Glutamatergic neuron (in vitro differentiated cells): Measurements from ENCODE around the gene ERRFI1. TPM values are rescaled to one million over a fixed set of nuclear protein-coding genes. Genes with fewer than 3 reads are reported as not detected.
"Not testable (repeated sequence)": the region's sequence is repeated elsewhere in the genome, so short reads cannot be mapped to it uniquely, and the experiment has no call there.

Experiments used
- DNase-seq: peaks from one replicate; pipeline ENCODE4 v3.0.0; 2022
- H3K27ac Mint-ChIP-seq: one replicate; pipeline ENCODE4 v1.8.0; 2020; ENCODE audit warnings: mild to moderate bottlenecking, mixed read lengths, inconsistent platforms; ENCODE audit not compliant: unreplicated experiment
- H3K27me3 Mint-ChIP-seq: one replicate; pipeline ENCODE4 v1.8.0; 2020; ENCODE audit warnings: mild to moderate bottlenecking, moderate library complexity, mixed read lengths, inconsistent platforms; ENCODE audit not compliant: unreplicated experiment
- H3K36me3 Mint-ChIP-seq: one replicate; pipeline ENCODE4 v1.8.0; 2020; ENCODE audit warnings: mild to moderate bottlenecking, mixed read lengths, inconsistent platforms; ENCODE audit not compliant: unreplicated experiment
- H3K4me1 Mint-ChIP-seq: one replicate; pipeline ENCODE4 v1.8.0; 2020; ENCODE audit warnings: mild to moderate bottlenecking, low read depth, mixed read lengths, inconsistent platforms; ENCODE audit not compliant: unreplicated experiment
- H3K4me3 Mint-ChIP-seq: one replicate; pipeline ENCODE4 v1.8.0; 2020; ENCODE audit warnings: mild to moderate bottlenecking, mixed read lengths, inconsistent platforms; ENCODE audit not compliant: unreplicated experiment
- H3K9me3 Mint-ChIP-seq: one replicate; pipeline ENCODE4 v1.8.0; 2020; ENCODE audit warnings: mild to moderate bottlenecking, moderate library complexity, mixed read lengths, inconsistent platforms; ENCODE audit not compliant: unreplicated experiment
- long read RNA-seq: library from polyadenylated mRNA; unstranded; transcript quantifications from one replicate; pipeline ENCODE4 v2.0.0, GENCODE V29; 2020; ENCODE audit not compliant: unreplicated experiment
- total RNA-seq: library from RNA; stranded (reverse); fragmentation: NEBNext Ultra II Directional; extraction: Animal tissue kit (Norgen Biotek cat#: 25700); gene quantifications from one replicate; pipeline ENCODE4 v1.2.1, GENCODE V29; 2021; ENCODE audit not compliant: unreplicated experiment
- TF ChIP-seq, protein P1 (sequence below): fragments of 200-600 bp; sonication (generic); IDR thresholded peaks from one replicate; pipeline ENCODE4 v1.5.0; 2021; ENCODE audit not compliant: partially characterized antibody, unreplicated experiment

Gene ERRFI1, protein sequence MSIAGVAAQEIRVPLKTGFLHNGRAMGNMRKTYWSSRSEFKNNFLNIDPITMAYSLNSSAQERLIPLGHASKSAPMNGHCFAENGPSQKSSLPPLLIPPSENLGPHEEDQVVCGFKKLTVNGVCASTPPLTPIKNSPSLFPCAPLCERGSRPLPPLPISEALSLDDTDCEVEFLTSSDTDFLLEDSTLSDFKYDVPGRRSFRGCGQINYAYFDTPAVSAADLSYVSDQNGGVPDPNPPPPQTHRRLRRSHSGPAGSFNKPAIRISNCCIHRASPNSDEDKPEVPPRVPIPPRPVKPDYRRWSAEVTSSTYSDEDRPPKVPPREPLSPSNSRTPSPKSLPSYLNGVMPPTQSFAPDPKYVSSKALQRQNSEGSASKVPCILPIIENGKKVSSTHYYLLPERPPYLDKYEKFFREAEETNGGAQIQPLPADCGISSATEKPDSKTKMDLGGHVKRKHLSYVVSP
- total RNA-seq = 11.8 TPM
- long read RNA-seq, partial matches to known transcripts = 0 of 1 reads
- long read RNA-seq, other reads (novel, unspliced or antisense) = 0 of 1 reads

DNA sequence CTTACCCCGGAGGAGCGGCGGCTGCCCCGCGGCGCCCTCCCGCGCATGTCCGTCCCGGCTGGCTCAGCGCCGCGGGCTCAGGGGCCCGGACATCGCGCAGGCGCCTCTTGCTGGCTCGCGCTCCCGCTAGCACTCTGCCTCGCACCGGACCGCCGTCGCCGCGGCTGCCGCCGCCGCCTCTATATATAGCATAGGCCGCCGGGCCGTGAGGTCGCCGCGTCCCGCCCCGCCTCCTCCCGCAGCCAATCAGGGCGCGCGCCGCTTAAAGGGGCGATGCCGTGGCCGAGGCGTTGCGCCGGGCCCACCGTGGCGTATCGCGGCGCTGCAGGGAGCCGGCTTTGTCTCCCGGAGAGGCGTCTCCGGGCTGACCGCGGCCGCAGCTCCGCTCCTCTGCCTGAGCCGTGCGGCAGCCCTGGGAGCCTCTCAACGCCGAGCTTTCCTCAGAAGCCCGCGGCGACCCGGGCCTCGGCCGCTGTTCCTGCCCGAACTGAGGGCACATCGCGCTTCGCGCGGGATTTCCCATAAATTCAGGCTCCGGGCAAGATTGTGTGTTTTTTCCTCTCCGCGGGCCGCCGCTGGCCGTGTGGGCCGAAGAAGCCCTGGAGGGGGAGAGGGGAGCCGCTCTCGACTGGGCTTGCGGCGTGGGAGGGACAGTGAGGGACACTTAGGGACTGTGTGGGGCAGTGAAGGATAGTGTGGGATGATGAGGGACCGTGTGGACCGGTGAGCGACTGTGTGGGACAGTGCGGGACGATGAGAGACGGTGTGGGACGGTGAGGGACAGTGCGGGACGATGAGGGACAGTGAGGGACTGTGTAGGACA is at the start of gene ERRFI1:
TSS of gene ERRFI1 (minus strand) at position 157 of the 823 bp plus-strand sequence. CDS start 10,690 bp downstream, outside the sequence.
- H3K27me3 Mint-ChIP-seq = peaks cover 8% of the 10 kb centered on the region
- peaks cover 11% of the 10 kb centered on the region for H3K4me1 Mint-ChIP-seq
- peak; percentile 97 for DNase-seq
- TF ChIP-seq, protein P1, sequence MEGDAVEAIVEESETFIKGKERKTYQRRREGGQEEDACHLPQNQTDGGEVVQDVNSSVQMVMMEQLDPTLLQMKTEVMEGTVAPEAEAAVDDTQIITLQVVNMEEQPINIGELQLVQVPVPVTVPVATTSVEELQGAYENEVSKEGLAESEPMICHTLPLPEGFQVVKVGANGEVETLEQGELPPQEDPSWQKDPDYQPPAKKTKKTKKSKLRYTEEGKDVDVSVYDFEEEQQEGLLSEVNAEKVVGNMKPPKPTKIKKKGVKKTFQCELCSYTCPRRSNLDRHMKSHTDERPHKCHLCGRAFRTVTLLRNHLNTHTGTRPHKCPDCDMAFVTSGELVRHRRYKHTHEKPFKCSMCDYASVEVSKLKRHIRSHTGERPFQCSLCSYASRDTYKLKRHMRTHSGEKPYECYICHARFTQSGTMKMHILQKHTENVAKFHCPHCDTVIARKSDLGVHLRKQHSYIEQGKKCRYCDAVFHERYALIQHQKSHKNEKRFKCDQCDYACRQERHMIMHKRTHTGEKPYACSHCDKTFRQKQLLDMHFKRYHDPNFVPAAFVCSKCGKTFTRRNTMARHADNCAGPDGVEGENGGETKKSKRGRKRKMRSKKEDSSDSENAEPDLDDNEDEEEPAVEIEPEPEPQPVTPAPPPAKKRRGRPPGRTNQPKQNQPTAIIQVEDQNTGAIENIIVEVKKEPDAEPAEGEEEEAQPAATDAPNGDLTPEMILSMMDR = no peak
- H3K9me3 Mint-ChIP-seq = peaks cover 6% of the 10 kb centered on the region
- peak within 1 kb of the TSS; percentile 94 for H3K4me3 Mint-ChIP-seq
- no peaks in the 10 kb centered on the region for H3K36me3 Mint-ChIP-seq
- peak within 1 kb of the TSS; percentile 95 for H3K27ac Mint-ChIP-seq

DNA sequence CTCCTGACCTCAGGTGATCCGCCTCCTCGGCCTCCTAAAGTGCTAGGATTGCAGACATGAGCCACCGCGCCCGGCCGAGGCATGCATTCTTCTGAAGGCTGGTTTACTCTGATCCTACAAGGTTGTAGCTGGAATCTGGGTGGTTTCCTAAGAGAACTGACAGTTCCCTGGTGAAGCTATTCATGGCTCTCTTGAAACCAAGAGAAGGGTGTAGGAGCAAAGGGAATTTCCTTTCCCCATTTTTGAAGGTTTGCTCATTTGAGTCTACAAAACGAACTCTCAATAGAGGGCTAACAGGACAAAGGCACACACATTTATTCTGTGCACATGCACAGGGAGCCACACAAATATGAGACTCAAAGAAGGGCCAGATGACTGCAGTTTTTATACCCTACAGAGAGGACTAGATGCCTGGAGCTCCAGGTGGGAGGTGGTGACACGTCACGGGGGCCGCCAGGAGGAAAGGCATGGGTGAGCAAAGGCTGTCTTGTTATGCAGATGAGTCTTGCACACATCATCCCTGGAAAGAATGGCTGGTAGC is 49.5 kb upstream of the ERRFI1 start:
- H3K36me3 Mint-ChIP-seq = no peaks in the 10 kb centered on the region
- no peaks in the 10 kb centered on the region for H3K9me3 Mint-ChIP-seq
- H3K4me3 Mint-ChIP-seq = no peak overlapping the region
- H3K4me1 Mint-ChIP-seq = peaks cover 9% of the 10 kb centered on the region
- no peak overlapping the region for H3K27ac Mint-ChIP-seq
- TF ChIP-seq, protein P1 = no peak
- peaks cover 7% of the 10 kb centered on the region for H3K27me3 Mint-ChIP-seq
- DNase-seq = no peak

DNA sequence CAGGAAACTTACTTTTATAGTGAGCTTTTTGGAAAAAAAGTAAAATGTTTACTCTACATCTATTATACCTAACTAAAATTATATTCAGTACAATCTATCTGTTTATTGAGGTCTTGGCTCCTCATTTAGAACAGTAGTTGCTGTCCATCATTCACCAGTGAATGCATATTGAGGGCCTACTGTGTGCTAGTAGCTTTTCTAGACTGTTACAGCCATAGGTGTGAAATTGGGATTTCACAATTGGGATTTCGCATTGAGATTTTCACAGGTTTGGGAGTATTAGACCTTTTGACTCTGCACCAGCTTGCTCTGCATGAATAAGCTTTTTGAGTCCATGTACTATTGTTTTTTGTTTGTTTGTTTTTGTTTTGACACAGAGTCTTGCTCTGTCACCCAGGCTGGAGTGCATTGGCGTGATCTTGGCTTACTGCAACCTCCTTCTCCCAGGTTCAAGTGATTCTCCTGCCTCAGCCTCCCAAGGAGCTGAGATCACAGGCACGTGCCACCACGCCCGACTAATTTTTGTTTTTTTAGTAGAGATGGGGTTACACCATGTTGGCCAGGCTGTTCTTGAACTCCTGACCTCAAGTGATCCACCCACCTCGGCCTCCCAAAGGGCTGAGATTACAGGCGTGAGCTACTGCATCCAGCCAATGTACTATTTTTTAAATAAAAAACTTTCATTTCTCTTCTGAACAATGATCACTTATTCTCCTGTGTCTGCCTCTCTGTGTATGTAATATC is 47.2 kb upstream of the ERRFI1 start:
- Mint-ChIP-seq H3K27ac (no peak overlapping the region), H3K4me1 (peaks cover 9% of the 10 kb centered on the region), H3K9me3 (no peaks in the 10 kb centered on the region), H3K27me3 (peaks cover 5% of the 10 kb centered on the region), H3K4me3 (no peak overlapping the region), H3K36me3 (no peaks in the 10 kb centered on the region)
- TF ChIP-seq, protein P1 = no peak
- DNase-seq = no peak

DNA sequence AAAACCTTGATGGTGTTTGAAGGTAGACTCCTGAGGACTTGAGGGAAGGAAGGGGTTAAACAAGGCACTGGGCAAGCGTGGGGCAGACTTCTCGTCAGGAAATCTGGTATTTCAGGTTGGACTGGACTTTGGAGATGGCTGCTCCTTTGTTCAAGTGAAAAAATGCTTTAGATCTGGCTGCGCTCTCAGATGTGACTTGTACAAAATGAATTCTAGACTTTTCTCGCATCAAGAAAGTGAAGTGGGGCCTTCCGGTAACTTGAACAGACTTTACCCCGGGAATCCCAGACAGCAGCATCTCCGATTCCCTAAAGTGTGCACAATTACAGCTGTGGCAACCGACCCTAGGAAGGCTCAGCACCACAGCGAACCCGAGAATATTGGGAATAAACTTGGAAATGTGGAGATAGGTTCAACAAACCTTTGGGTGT is 44.3 kb upstream of the ERRFI1 start:
- Mint-ChIP-seq H3K27me3 (peaks cover 5% of the 10 kb centered on the region), H3K36me3 (peaks cover 4% of the 10 kb centered on the region), H3K4me1 (no peaks in the 10 kb centered on the region), H3K27ac (no peak overlapping the region), H3K4me3 (no peak overlapping the region), H3K9me3 (no peaks in the 10 kb centered on the region)
- DNase-seq = no peak
- TF ChIP-seq, protein P1 = no peak

DNA sequence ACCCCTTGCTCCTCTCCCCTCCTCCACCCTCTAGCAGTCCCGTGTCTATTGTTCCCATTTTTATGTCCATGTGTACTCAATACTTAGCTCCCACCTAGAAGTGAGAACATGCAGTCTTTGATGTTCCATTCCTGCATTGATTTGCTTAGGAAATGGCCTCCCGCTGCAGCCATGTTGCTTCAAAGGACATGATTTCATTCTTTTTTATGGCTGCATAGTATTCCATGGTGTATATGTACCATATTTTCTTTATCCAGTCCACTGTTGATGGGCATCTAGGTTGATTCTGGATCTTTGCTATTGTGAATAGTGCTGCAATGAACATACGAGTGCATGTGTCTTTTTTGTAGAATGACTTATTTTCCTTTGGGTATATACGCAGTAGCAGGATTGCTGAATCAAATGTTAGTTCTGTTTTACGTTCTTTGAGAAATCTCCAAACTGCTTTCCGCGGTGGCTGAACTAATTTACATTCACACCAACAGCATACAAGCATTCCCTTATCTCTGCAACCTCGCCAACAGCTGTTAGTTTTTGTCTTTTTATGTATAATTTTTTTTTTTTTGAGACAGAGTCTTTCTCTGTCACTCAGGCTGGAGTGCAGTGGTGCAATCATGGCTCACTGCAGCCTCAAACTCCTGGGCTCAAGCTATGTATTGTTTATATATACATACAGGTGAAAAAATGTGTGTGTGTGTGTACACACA is 43.7 kb upstream of the ERRFI1 start:
- H3K27me3 Mint-ChIP-seq, H3K4me1 Mint-ChIP-seq, DNase-seq, H3K9me3 Mint-ChIP-seq, H3K27ac Mint-ChIP-seq, H3K4me3 Mint-ChIP-seq, H3K36me3 Mint-ChIP-seq: not testable (repeated sequence)
